HG03439 (cell line): ENCODE measurements around the gene ITLN2.
"Not testable (repeated sequence)": the region's sequence is repeated elsewhere in the genome, so short reads cannot be mapped to it uniquely, and the experiment has no call there.

Experiments used
- ATAC-seq: cut with Tn5 transposase; IDR thresholded peaks from one replicate; pipeline ENCODE4 v1.9.1; 2021; ENCODE audit warnings: mild to moderate bottlenecking, moderate library complexity; ENCODE audit not compliant: unreplicated experiment

ITLN2 gene

DNA sequence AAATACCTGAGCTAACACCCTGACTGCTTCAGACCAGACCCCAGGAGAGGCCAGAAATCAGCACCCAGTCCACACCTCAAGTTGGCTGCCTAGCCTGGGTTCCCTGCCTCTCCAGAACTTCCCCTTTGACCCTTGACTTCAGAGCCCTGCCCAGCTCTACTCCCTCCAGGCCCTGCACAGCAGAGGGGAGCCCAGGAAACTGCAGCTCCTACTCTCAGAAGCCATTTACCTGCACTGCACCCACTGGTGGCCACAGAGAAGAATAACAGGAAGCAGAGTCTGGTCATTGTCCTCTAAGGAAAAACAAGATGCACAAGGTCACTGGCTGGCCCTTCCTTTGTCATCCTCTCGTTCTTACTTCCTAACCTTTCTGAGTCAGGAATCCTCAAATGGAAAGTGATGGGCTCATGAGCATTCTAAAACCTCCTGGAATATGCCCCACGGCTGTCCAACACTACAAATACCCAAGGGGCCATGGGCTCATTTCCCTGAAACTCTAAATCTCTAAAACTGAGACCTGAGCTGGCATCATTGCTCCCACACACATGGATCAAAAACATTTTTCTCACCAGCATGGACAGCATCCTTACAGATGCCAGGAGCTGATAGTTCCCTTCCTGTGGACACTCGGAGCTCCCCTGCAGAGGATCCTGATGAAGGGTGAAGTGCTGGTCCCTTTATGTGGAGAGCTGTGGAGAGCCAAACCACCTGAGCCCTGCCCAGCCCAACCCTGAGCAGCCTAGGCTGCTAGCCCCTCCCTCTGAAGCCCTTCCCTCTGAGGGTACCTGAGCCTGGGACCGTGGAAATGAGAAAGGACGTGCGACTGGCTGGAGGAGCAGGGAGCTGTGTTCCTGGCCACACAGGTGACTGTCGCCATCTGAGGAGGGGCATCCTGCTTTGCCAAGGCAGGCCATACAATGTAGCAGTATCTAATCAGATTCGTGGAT lies at the start of gene ITLN2:
Gene ITLN2 (minus strand): TSS at position 652 of the 947 bp plus-strand sequence. CDS start 68 bp downstream, at position 584.
- ATAC-seq: peak; percentile 62

- ATAC-seq: no peak
Measured at GRCh38 chr1:161001525-161001924, 46.9 kb upstream of the ITLN2 start.

DNA sequence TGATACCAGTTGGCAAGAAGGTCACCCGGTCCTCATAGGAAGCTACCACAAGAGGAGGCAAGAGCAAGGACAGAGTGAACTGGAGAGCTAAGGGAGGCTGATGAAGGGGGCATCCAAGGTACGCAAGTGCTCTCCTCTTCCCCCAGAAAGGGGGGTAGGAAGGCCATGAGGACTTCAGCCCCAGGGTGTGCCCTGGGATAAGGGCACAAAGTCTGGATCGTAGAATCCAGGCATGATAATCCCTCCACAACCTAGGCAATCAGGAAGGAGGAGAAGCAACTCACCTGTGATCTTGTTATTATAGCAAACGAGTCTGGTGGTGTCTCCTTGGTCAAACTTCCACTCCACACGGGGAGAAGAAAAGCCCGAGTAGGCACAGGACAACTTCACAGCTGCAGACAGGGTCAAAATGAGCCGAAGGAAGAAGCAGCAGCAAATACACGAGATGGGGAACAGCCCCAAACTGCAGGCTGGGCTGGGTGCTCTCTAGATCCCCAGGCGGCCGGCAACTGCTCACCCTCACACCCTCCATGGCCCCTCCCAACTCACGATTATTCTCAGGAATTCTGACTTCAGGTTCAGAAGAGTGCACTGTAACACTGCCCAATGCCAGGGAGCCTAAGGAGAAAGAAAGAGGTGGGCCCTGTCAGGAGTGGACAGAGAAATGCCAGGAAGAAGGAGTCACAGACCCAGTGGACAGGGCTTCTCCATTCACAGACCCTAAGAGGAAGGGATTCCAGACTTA lies 46.3 kb upstream of the ITLN2 start:
- no peak for ATAC-seq

DNA sequence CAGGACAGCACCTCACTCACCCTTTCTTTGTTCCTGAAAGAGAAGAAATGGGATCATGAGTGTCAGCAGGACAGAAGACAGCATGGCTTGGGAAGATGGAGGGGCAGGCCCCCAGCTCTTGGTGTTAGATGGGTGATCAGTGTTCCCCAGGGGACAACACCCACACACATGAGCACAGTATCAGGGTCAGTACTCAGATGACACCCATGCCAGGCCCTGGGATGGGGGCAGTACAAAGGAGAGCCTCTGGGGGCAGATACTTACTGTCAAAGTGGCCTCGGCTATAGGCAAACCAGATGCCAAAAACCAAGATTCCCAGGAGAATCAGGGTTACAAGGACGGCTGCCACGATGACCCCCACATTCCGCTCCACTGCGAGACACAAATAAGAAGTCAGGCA lies 44.8 kb upstream of the ITLN2 start:
- no peak for ATAC-seq

GRCh38 chr1:160997323-160998038 lies 42.9 kb upstream of the ITLN2 start:
- ATAC-seq: no peak

DNA sequence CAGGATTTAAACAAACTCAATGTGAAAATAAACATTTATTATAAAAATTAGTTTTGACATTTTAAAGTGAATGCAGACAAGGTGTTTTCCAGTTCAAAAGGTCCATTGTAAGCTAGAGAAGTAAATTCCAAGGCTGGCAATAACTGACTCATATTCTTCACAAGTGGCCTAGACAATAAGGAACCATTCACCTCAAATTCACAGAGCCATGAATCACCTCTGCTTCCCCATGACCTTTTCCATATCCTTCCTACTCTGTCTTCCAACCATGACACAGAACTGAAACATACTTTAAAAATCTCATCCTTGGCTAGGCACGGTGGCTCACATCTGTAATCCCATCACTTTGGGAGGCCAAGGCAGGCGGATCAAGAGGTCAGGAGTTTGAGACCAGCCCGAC lies 41.6 kb upstream of the ITLN2 start:
- no peak for ATAC-seq

DNA sequence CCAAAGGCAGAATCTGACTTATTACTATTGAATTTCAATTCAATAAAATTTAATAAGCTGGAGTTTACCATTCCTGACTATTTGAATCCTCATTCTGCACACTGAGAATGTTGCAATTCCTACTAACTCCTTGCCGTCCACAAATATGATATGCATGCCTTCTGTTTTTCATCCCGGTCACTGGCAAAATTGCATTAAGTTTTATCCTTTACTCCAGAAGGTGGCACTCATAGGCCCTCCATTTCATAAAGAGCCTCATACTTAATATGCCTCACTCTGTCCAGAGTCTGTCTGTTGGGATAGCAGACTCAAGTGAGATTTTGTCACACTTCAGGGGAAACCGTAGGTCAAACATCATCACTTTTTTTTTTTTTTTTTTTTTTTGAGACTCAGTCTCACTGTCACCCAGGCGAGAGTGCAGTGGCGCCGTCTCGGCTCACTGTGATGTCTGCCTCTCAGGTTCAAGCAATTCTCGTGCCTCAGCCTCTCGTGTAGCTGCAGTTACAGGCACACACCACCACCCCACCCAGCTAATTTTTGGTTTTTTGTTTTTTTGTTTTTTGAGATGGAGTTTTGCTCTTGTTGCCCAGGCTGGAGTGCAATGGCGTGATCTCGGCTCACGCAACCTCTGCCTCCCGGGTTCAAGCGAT lies 39.1 kb upstream of the ITLN2 start:
- no peak for ATAC-seq

- not testable (repeated sequence) for ATAC-seq
Measured at GRCh38 chr1:160992036-160992435, 37.4 kb upstream of the ITLN2 start.

DNA sequence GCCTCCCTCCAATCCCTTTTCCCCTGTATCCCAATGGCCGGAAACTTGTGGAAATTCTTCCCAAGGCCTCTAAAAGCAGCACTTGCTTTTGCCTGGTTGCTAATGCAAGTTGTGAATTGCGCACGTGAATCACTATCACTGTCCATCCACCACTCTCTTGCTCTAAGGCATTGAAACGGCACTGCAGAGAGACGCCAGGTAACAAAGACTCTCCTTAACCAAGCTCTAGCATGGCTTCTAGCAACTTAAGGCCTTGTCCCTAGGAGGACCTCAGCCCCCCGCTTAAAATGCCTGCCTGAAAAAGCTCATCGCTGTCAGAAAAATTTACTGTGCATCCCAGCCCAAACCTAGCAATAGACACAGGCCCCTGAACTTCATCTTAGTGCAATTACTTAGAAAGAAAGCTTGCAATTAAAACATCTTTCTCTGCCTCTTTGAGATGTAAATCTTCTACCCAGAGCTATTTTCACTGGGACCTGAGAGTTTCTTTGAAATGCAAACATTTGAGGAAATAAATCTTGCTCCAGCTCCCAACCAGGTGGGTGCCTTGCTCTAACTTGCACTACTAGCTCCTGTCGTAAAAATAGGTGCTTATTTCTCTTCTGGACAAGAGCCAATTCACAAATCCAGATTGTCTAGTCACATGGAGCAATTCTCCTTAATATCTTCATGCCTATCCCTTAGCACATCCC lies 32.9 kb upstream of the ITLN2 start:
- no peak for ATAC-seq

DNA sequence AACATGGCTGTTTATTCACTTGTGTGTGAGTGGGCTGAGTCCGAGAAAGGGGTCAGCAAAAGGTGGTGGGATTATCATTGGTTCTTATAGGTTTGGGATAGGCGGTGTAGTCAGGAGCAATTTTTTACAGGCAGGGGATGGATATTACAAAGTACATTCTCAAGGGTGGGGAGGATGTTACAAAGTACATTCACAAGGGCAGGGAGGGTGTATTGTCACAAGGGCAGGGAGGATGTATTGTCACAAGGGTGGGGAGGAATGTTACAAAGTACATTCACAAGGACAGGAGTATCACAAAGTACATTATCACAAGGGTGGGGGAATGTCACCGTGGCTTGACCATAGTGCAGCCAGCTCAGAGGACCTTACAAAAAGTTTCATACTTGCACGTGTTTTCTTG lies 31.1 kb upstream of the ITLN2 start:
- no peak for ATAC-seq

GRCh38 chr1:160981584-160982411 lies 27.2 kb upstream of the ITLN2 start:
- ATAC-seq: no peak

GRCh38 chr1:160979286-160979685 lies 24.7 kb upstream of the ITLN2 start:
- ATAC-seq: no peak

- no peak for ATAC-seq
Measured at GRCh38 chr1:160978510-160978927, 23.9 kb upstream of the ITLN2 start.

DNA sequence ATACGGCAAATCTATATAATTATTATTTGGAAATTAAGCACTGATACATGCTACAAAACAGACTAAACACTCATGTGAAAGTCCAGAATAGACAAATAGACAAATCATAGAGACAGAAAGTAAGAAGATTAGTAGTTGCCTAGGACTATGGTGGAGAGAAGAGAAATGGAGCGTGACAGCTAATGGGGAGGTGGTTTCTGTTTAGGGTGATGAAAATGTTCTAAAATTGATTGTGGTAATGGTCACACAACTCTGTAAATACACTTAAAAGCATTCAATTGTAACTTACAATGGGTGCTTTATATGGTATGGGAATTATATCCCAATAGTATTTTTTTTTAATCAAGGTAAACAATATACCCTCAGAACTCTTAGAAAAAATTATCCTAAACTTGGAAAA lies 20.4 kb upstream of the ITLN2 start:
- no peak for ATAC-seq

- no peak for ATAC-seq
Measured at GRCh38 chr1:160973491-160973890, 18.9 kb upstream of the ITLN2 start.

GRCh38 chr1:160972939-160973338 lies 18.3 kb upstream of the ITLN2 start:
- no peak for ATAC-seq

GRCh38 chr1:160971618-160972056 lies 17.0 kb upstream of the ITLN2 start:
- ATAC-seq: peak; percentile 77

GRCh38 chr1:160963521-160963920 lies 8.9 kb upstream of the ITLN2 start:
- ATAC-seq: no peak

DNA sequence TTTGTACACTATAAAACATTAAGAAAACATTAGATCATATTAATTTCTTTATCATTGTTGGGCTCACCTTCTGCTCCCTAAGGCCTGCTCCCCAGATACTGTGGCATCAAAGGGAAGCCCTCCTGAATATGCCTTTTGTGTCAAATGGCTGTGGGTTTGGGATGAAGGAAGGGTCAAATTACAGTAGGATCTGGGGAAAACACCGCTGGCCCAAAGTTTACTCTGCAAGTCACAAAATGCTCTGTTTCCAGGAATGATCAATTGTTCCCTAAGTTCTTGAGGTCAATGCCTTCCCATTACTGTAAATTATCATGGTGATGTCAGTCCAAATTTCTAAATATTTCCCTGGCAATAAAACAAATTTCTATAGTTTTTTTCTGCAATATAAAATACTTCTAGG lies 6.8 kb upstream of the ITLN2 start:
- ATAC-seq: no peak
